Measurements from ENCODE around the gene G2E3.
"Not testable (repeated sequence)": the region's sequence is repeated elsewhere in the genome, so short reads cannot be mapped to it uniquely, and the experiment has no call there.

Gene G2E3

DNA sequence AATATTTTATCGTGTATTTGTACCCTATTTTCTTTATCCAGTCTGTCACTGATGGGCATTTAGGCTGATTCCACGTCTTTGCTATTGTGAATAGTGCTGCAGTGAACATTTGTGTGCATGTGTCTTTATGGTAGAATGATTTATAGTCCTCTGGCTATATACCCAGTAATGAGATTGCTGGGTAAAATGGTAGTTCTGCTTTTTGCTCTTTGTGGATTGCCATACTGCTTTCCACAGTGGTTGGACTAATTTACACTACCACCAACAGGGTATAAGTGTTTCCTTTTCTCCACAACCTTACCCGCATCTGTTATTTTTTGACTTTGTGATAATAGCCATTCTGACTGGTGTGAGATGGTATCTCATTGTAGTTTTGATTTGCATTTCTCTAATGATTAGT, 15.8 kb downstream of the G2E3 start:
- not testable (repeated sequence) for H3K4me1 ChIP-seq (ENCODE audit: control insufficient read depth, insufficient read depth, low read length); H3K9me3 ChIP-seq (ENCODE audit: control insufficient read depth, low read length); H3K27ac ChIP-seq (ENCODE audit: insufficient read depth, low read depth, low read length, poor library complexity, severe bottlenecking); H3K36me3 ChIP-seq (ENCODE audit: control insufficient read depth, insufficient read depth, low read length); H3K27me3 ChIP-seq (ENCODE audit: control insufficient read depth, insufficient read depth, low read length, poor library complexity, severe bottlenecking); H3K4me3 ChIP-seq (ENCODE audit: insufficient read depth, low read depth, low read length)
- WGBS, 2 experiments: 93 to 97% methylated on average over 3 of the region's 3 CpGs

DNA sequence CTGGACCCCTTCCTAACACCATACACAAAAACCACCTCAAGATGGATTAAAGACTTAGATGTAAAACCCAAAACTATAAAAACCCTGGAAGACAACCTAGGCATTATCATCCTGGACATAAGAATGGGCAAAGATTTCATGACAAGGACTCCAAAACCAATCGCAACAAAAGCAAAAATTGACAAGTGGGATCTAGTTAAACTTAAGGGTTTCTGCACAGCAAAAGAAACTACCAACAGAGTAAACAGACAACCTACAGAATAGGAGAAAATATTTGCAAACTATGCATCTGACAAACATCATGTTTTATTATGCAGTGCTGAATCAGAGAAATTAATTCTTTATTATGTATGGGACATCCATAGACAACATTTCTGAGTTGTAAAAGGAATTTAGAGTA, 17.4 kb downstream of the G2E3 start:
- whole genome bisulfite sequencing, 2 experiments: 100% methylated on average over 1 of the region's 1 CpG

GRCh38 chr14:30580616-30581282, 21.8 kb downstream of the G2E3 start:
- Histone ChIP-seq H3K36me3 (ENCODE audit: control insufficient read depth, insufficient read depth, low read length) (peaks cover 27% of the 10 kb centered on the region), H3K4me3 (ENCODE audit: insufficient read depth, low read depth, low read length) (no peak overlapping the region), H3K9me3 (ENCODE audit: control insufficient read depth, low read length) (peaks cover 8% of the 10 kb centered on the region), H3K4me1 (ENCODE audit: control insufficient read depth, insufficient read depth, low read length) (no peaks in the 10 kb centered on the region), H3K27ac (ENCODE audit: insufficient read depth, low read depth, low read length, poor library complexity, severe bottlenecking) (no peak overlapping the region), H3K27me3 (ENCODE audit: control insufficient read depth, insufficient read depth, low read length, poor library complexity, severe bottlenecking) (no peaks in the 10 kb centered on the region)
- 100% methylated on average over 1 to 2 of the region's 2 CpGs for WGBS, 2 experiments

More for the DNA sequence above, 17.4 kb downstream of the G2E3 start:
- not testable (repeated sequence) for H3K36me3 ChIP-seq (ENCODE audit: control insufficient read depth, insufficient read depth, low read length); H3K27me3 ChIP-seq (ENCODE audit: control insufficient read depth, insufficient read depth, low read length, poor library complexity, severe bottlenecking); H3K9me3 ChIP-seq (ENCODE audit: control insufficient read depth, low read length); H3K4me3 ChIP-seq (ENCODE audit: insufficient read depth, low read depth, low read length); H3K27ac ChIP-seq (ENCODE audit: insufficient read depth, low read depth, low read length, poor library complexity, severe bottlenecking); H3K4me1 ChIP-seq (ENCODE audit: control insufficient read depth, insufficient read depth, low read length)

- peaks cover 8% of the 10 kb centered on the region for H3K9me3 ChIP-seq (ENCODE audit: control insufficient read depth, low read length)
- H3K36me3 ChIP-seq (ENCODE audit: control insufficient read depth, insufficient read depth, low read length): peaks cover 27% of the 10 kb centered on the region
- WGBS, 2 experiments: 94 to 96% methylated on average over 7 of the region's 7 CpGs
- no peaks in the 10 kb centered on the region for H3K4me1 ChIP-seq (ENCODE audit: control insufficient read depth, insufficient read depth, low read length)
- H3K4me3 ChIP-seq (ENCODE audit: insufficient read depth, low read depth, low read length): no peak overlapping the region
- no peaks in the 10 kb centered on the region for H3K27me3 ChIP-seq (ENCODE audit: control insufficient read depth, insufficient read depth, low read length, poor library complexity, severe bottlenecking)
- H3K27ac ChIP-seq (ENCODE audit: insufficient read depth, low read depth, low read length, poor library complexity, severe bottlenecking): no peak overlapping the region
Measured at GRCh38 chr14:30581283-30581625, 22.3 kb downstream of the G2E3 start.

- 100% methylated on average over 1 of the region's 1 CpG for WGBS, 2 experiments
- H3K27me3 ChIP-seq (ENCODE audit: control insufficient read depth, insufficient read depth, low read length, poor library complexity, severe bottlenecking): no peaks in the 10 kb centered on the region
- peaks cover 29% of the 10 kb centered on the region for H3K36me3 ChIP-seq (ENCODE audit: control insufficient read depth, insufficient read depth, low read length)
- H3K4me1 ChIP-seq (ENCODE audit: control insufficient read depth, insufficient read depth, low read length): no peaks in the 10 kb centered on the region
- H3K9me3 ChIP-seq (ENCODE audit: control insufficient read depth, low read length): peaks cover 8% of the 10 kb centered on the region
- no peak overlapping the region for H3K4me3 ChIP-seq (ENCODE audit: insufficient read depth, low read depth, low read length)
- H3K27ac ChIP-seq (ENCODE audit: insufficient read depth, low read depth, low read length, poor library complexity, severe bottlenecking): no peak overlapping the region
Measured at GRCh38 chr14:30582376-30582775, 23.4 kb downstream of the G2E3 start.

GRCh38 chr14:30584058-30584630, 25.2 kb downstream of the G2E3 start:
- H3K36me3 ChIP-seq (ENCODE audit: control insufficient read depth, insufficient read depth, low read length): peaks cover 31% of the 10 kb centered on the region
- no peaks in the 10 kb centered on the region for H3K4me1 ChIP-seq (ENCODE audit: control insufficient read depth, insufficient read depth, low read length)
- H3K4me3 ChIP-seq (ENCODE audit: insufficient read depth, low read depth, low read length): no peak overlapping the region
- H3K27me3 ChIP-seq (ENCODE audit: control insufficient read depth, insufficient read depth, low read length, poor library complexity, severe bottlenecking): no peaks in the 10 kb centered on the region
- peaks cover 8% of the 10 kb centered on the region for H3K9me3 ChIP-seq (ENCODE audit: control insufficient read depth, low read length)
- H3K27ac ChIP-seq (ENCODE audit: insufficient read depth, low read depth, low read length, poor library complexity, severe bottlenecking): no peak overlapping the region

- Histone ChIP-seq H3K4me3 (ENCODE audit: insufficient read depth, low read depth, low read length) (no peak overlapping the region), H3K4me1 (ENCODE audit: control insufficient read depth, insufficient read depth, low read length) (no peaks in the 10 kb centered on the region), H3K27me3 (ENCODE audit: control insufficient read depth, insufficient read depth, low read length, poor library complexity, severe bottlenecking) (no peaks in the 10 kb centered on the region), H3K36me3 (ENCODE audit: control insufficient read depth, insufficient read depth, low read length) (peaks cover 36% of the 10 kb centered on the region), H3K9me3 (ENCODE audit: control insufficient read depth, low read length) (peaks cover 8% of the 10 kb centered on the region), H3K27ac (ENCODE audit: insufficient read depth, low read depth, low read length, poor library complexity, severe bottlenecking) (no peak overlapping the region)
Measured at GRCh38 chr14:30585204-30585603, 26.2 kb downstream of the G2E3 start.

- no peak overlapping the region for H3K4me3 ChIP-seq (ENCODE audit: insufficient read depth, low read depth, low read length)
- 88 to 90% methylated on average over 3 of the region's 3 CpGs for WGBS, 2 experiments
- H3K9me3 ChIP-seq (ENCODE audit: control insufficient read depth, low read length): peaks cover 8% of the 10 kb centered on the region
- H3K4me1 ChIP-seq (ENCODE audit: control insufficient read depth, insufficient read depth, low read length): no peaks in the 10 kb centered on the region
- H3K27ac ChIP-seq (ENCODE audit: insufficient read depth, low read depth, low read length, poor library complexity, severe bottlenecking): no peak overlapping the region
- peaks cover 31% of the 10 kb centered on the region for H3K36me3 ChIP-seq (ENCODE audit: control insufficient read depth, insufficient read depth, low read length)
- no peaks in the 10 kb centered on the region for H3K27me3 ChIP-seq (ENCODE audit: control insufficient read depth, insufficient read depth, low read length, poor library complexity, severe bottlenecking)
Measured at GRCh38 chr14:30587141-30587540, 28.2 kb downstream of the G2E3 start.

DNA sequence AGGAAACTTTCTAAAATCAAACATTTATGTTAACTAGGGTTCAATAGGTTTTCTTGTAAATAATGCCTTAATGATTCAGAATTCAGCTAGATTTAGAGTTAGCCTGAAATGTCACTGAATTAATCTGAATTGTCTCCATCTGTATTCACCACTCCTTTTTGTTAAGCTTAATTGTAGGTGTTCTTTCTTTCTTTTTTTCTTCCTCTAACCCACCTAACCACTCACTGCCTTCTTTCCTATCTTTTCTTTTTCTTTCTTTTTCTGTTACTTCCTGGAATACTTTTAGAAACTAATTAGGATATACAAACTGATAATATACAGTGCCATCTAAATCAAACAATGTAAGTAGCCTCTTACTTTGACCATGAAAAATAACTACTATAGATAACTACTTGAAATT, 29.9 kb downstream of the G2E3 start:
- peaks cover 8% of the 10 kb centered on the region for H3K9me3 ChIP-seq (ENCODE audit: control insufficient read depth, low read length)
- H3K4me3 ChIP-seq (ENCODE audit: insufficient read depth, low read depth, low read length): no peak overlapping the region
- H3K27ac ChIP-seq (ENCODE audit: insufficient read depth, low read depth, low read length, poor library complexity, severe bottlenecking): no peak overlapping the region
- peaks cover 23% of the 10 kb centered on the region for H3K36me3 ChIP-seq (ENCODE audit: control insufficient read depth, insufficient read depth, low read length)
- no peaks in the 10 kb centered on the region for H3K27me3 ChIP-seq (ENCODE audit: control insufficient read depth, insufficient read depth, low read length, poor library complexity, severe bottlenecking)
- H3K4me1 ChIP-seq (ENCODE audit: control insufficient read depth, insufficient read depth, low read length): no peaks in the 10 kb centered on the region

- Histone ChIP-seq H3K27me3 (ENCODE audit: control insufficient read depth, insufficient read depth, low read length, poor library complexity, severe bottlenecking) (no peaks in the 10 kb centered on the region), H3K4me1 (ENCODE audit: control insufficient read depth, insufficient read depth, low read length) (no peaks in the 10 kb centered on the region), H3K4me3 (ENCODE audit: insufficient read depth, low read depth, low read length) (no peak overlapping the region), H3K27ac (ENCODE audit: insufficient read depth, low read depth, low read length, poor library complexity, severe bottlenecking) (no peak overlapping the region), H3K9me3 (ENCODE audit: control insufficient read depth, low read length) (no peaks in the 10 kb centered on the region), H3K36me3 (ENCODE audit: control insufficient read depth, insufficient read depth, low read length) (peaks cover 19% of the 10 kb centered on the region)
- 80 to 100% methylated on average over 1 of the region's 1 CpG for WGBS, 2 experiments
Measured at GRCh38 chr14:30596935-30597334, 38.0 kb downstream of the G2E3 start.

DNA sequence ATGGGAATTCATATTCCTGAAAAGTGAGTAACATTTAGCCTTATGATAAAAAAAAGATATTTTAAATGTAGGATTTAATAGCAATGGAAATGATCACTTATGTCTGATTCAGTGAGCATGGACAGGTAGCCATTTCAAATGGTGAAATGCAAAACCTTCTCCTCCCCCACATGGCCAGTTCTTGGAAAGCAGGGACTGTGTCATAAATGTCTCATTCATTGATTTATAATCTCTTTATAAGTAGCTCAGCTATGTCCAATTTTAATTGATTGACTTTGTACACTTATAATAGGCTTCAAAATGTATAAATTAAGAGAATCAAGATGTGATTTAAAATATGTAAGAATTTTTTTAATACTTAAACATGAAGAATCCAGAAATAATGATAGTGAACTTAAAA, 38.5 kb downstream of the G2E3 start:
- Histone ChIP-seq H3K27me3 (ENCODE audit: control insufficient read depth, insufficient read depth, low read length, poor library complexity, severe bottlenecking) (no peaks in the 10 kb centered on the region), H3K4me1 (ENCODE audit: control insufficient read depth, insufficient read depth, low read length) (no peaks in the 10 kb centered on the region), H3K27ac (ENCODE audit: insufficient read depth, low read depth, low read length, poor library complexity, severe bottlenecking) (no peak overlapping the region), H3K4me3 (ENCODE audit: insufficient read depth, low read depth, low read length) (no peak overlapping the region), H3K36me3 (ENCODE audit: control insufficient read depth, insufficient read depth, low read length) (peaks cover 19% of the 10 kb centered on the region), H3K9me3 (ENCODE audit: control insufficient read depth, low read length) (no peaks in the 10 kb centered on the region)
